Stimulated activated CD8-positive, alpha-beta memory T cell treated with anti-CD3 and anti-CD28 coated beads, Interleukin-12 subunit alpha, Interleukin-12 subunit beta, amount 100 ng/mL, for 24 hours (primary cell): ENCODE measurements around the gene SPC25.

Experiments
- DNase-seq: peaks from one replicate; pipeline ENCODE4 v3.0.0-alpha.2; 2020; ENCODE audit errors: extremely low read depth

Gene SPC25

GRCh38 chr2:168843253-168843652 lies 47.0 kb downstream of the SPC25 start:
- no peak for DNase-seq

GRCh38 chr2:168841445-168841844 lies 48.8 kb downstream of the SPC25 start:
- no peak for DNase-seq

- DNase-seq: no peak
Observed at GRCh38 chr2:168835969-168836368, 54.3 kb downstream of the SPC25 start.

- no peak for DNase-seq
Observed at GRCh38 chr2:168831662-168832061, 58.6 kb downstream of the SPC25 start.

GRCh38 chr2:168830958-168831357 lies 59.3 kb downstream of the SPC25 start:
- no peak for DNase-seq

- DNase-seq: no peak
Observed at GRCh38 chr2:168825126-168825525, 65.1 kb downstream of the SPC25 start.

GRCh38 chr2:168821992-168822391 lies 68.2 kb downstream of the SPC25 start:
- no peak for DNase-seq

GRCh38 chr2:168821577-168821976 lies 68.7 kb downstream of the SPC25 start:
- DNase-seq: no peak
